WTC11 (cell line): ENCODE data around the gene CYP46A1. TPM values are rescaled to one million over a fixed set of nuclear protein-coding genes. Genes with fewer than 3 reads are reported as not detected.

ENCODE experiments used
- ATAC-seq: fragments of 200-7000 bp; cut with Tn5 transposase; 2 replicates; pipeline ENCODE4 v1.10.0; 2021; ENCODE audit warnings: mild to moderate bottlenecking, moderate library complexity
- CTCF ChIA-PET: fragments of 300-600 bp; sonication (Branson Sonifier 250); formaldehyde crosslinking; loops from one replicate; lab custom pipeline; 2021; ENCODE audit warnings: antibody characterized with exemption; lab: Charles Lee
- POLR2A ChIA-PET: fragments of 350-600 bp; sonication (Branson Sonifier 250); formaldehyde crosslinking; loops from one replicate; lab custom pipeline; 2021; ENCODE audit warnings: antibody characterized with exemption; lab: Charles Lee
- DNase-seq: peaks from one replicate; pipeline ENCODE4 v3.0.0; 2021; ENCODE audit warnings: low spot score
- H3K27ac Mint-ChIP-seq: 2 replicates; pipeline ENCODE4 v1.8.0; 2021; ENCODE audit warnings: mixed read lengths
- H3K27me3 Mint-ChIP-seq: 2 replicates; pipeline ENCODE4 v1.8.0; 2021; ENCODE audit warnings: low read depth, mild to moderate bottlenecking, moderate library complexity, mixed read lengths
- H3K36me3 Mint-ChIP-seq: 2 replicates; pipeline ENCODE4 v1.8.0; 2021; ENCODE audit warnings: mixed read lengths
- H3K4me1 Mint-ChIP-seq: 2 replicates; pipeline ENCODE4 v1.8.0; 2022; ENCODE audit warnings: mixed read lengths
- H3K4me3 Mint-ChIP-seq: 2 replicates; pipeline ENCODE4 v1.8.0; 2021; ENCODE audit warnings: mild to moderate bottlenecking, moderate library complexity, mixed read lengths
- H3K9me3 Mint-ChIP-seq: 2 replicates; pipeline ENCODE4 v1.8.0; 2021; ENCODE audit warnings: mixed read lengths
- ATF6 ChIP-seq: sonication (generic); formaldehyde crosslinking; IDR thresholded peaks from 2 replicates; pipeline ENCODE4 v1.8.1; 2023; ENCODE audit warnings: mild to moderate bottlenecking, missing genetic modification reagents
- CBFB ChIP-seq: sonication (generic); formaldehyde crosslinking; IDR thresholded peaks from 2 replicates; pipeline ENCODE4 v1.8.1; 2022; ENCODE audit warnings: mild to moderate bottlenecking, low read depth, missing genetic modification reagents
- CDX4 ChIP-seq: fragments of 250-450 bp; sonication (Bioruptor Pico); IDR thresholded peaks from 2 replicates; pipeline ENCODE4 v1.9.0; 2021; ENCODE audit warnings: moderate library complexity, mild to moderate bottlenecking, inconsistent platforms, borderline replicate concordance
- ETV6 ChIP-seq: sonication (generic); formaldehyde crosslinking; IDR thresholded peaks from 2 replicates; pipeline ENCODE4 v1.8.1; 2022; ENCODE audit warnings: mild to moderate bottlenecking, missing genetic modification reagents
- GTF2I ChIP-seq: fragments of 250-450 bp; sonication (Bioruptor Pico); conservative IDR thresholded peaks from 2 replicates; pipeline ENCODE4 v1.4.0; 2021; ENCODE audit warnings: mild to moderate bottlenecking
- JAZF1 ChIP-seq: fragments of 250-450 bp; sonication (Bioruptor Pico); IDR thresholded peaks from 2 replicates; pipeline ENCODE4 v1.9.0; 2021; ENCODE audit warnings: moderate library complexity, mild to moderate bottlenecking, inconsistent platforms
- NFATC4 ChIP-seq: fragments of 250-450 bp; sonication (Bioruptor Pico); IDR thresholded peaks from 2 replicates; pipeline ENCODE4 v1.9.0; 2021; ENCODE audit warnings: mild to moderate bottlenecking
- PREB ChIP-seq: sonication (generic); formaldehyde crosslinking; IDR thresholded peaks from 2 replicates; pipeline ENCODE4 v1.8.1; 2022; ENCODE audit warnings: mild to moderate bottlenecking, missing genetic modification reagents, moderate library complexity, borderline replicate concordance
- SP1 ChIP-seq: sonication (generic); formaldehyde crosslinking; conservative IDR thresholded peaks from 2 replicates; pipeline ENCODE4 v1.8.1; 2022; ENCODE audit warnings: missing genetic modification reagents
- STAT6 ChIP-seq: sonication (generic); formaldehyde crosslinking; conservative IDR thresholded peaks from 2 replicates; pipeline ENCODE4 v1.8.1; 2023; ENCODE audit warnings: mild to moderate bottlenecking, low read depth, missing genetic modification reagents, moderate library complexity
- TEAD1 ChIP-seq: sonication (generic); formaldehyde crosslinking; IDR thresholded peaks from 2 replicates; pipeline ENCODE4 v1.8.0; 2022; ENCODE audit warnings: mild to moderate bottlenecking, missing genetic modification reagents
- ZNF232 ChIP-seq: sonication (generic); formaldehyde crosslinking; IDR thresholded peaks from 2 replicates; pipeline ENCODE4 v1.8.0; 2022; ENCODE audit warnings: mild to moderate bottlenecking, missing genetic modification reagents
- ZNF423 ChIP-seq: fragments of 250-450 bp; sonication (Bioruptor Pico); IDR thresholded peaks from 2 replicates; pipeline ENCODE4 v2.1.2; 2022; ENCODE audit warnings: mild to moderate bottlenecking, moderate library complexity
- ZSCAN18 ChIP-seq: fragments of 250-450 bp; sonication (Bioruptor Pico); IDR thresholded peaks from 2 replicates; pipeline ENCODE4 v2.1.2; 2022; ENCODE audit warnings: mild to moderate bottlenecking, moderate library complexity
- total RNA-seq: library from RNA; stranded (reverse); gene quantifications from 3 replicates; pipeline ENCODE4 v1.2.3, GENCODE V29; 2021

Gene CYP46A1
- total RNA-seq, 1 experiment from 2014 or later = 0.77 TPM

GRCh38 chr14:99753225-99754140 lies 69.4 kb downstream of the CYP46A1 start:
- Mint-ChIP-seq H3K9me3 (no peaks in the 10 kb centered on the region), H3K27ac (0 out of 2 replicates have a peak overlapping the region, but pooled peaks have one; percentile 12), H3K4me1 (peaks cover 14% of the 10 kb centered on the region), H3K4me3 (no peak overlapping the region), H3K27me3 (no peaks in the 10 kb centered on the region; the same call in 1 of the 2 replicates), H3K36me3 (no peaks in the 10 kb centered on the region)
- ChIA-PET CTCF (interaction anchor here (1.1 to 2.3 kb wide), 5 partner anchors 11 to 440 kb away, joined by 3 to 12 read pairs (median 5); no protein-coding TSS in a partner anchor), POLR2A (no interaction called here)
- TF ChIP-seq SP1 (no peak), GTF2I (CRISPR knock-in tag) (0 out of 2 replicates have a peak, but pooled peaks have one; percentile 13), ZNF423 (CRISPR knock-in tag) (peak; percentile 33; the same call in 1 of the 2 replicates), TEAD1 (CRISPR knock-in tag) (no peak), CBFB (no peak), STAT6 (CRISPR knock-in tag) (no peak)
- DNase-seq (peak; percentile 38), ATAC-seq (peak; percentile 50)

- no peaks in the 10 kb centered on the region for H3K9me3 Mint-ChIP-seq
- ChIA-PET CTCF (interaction anchor here (0.9 to 1.8 kb wide), 5 partner anchors 9 to 439 kb away, joined by 3 to 6 read pairs (median 3); no protein-coding TSS in a partner anchor), POLR2A (no interaction called here)
- H3K4me3 Mint-ChIP-seq = no peak overlapping the region
- no peak for ATAC-seq
- peaks cover 23% of the 10 kb centered on the region for H3K4me1 Mint-ChIP-seq
- no peak for TF ChIP-seq PREB (CRISPR knock-in tag)
- no peak for TF ChIP-seq ZSCAN18 (CRISPR knock-in tag)
- TF ChIP-seq ATF6 (CRISPR knock-in tag) = no peak
- TF ChIP-seq ETV6 (CRISPR knock-in tag) = no peak
- TF ChIP-seq NFATC4 = no peak
- no peak for TF ChIP-seq ZNF232 (CRISPR knock-in tag)
- TF ChIP-seq CDX4 (CRISPR knock-in tag) = no peak
- TF ChIP-seq JAZF1 (CRISPR knock-in tag) = no peak
- no peaks in the 10 kb centered on the region for H3K36me3 Mint-ChIP-seq
- no peak overlapping the region for H3K27ac Mint-ChIP-seq
- no peaks in the 10 kb centered on the region; the same call in 1 of the 2 replicates for H3K27me3 Mint-ChIP-seq
- no peak for DNase-seq
These were observed 70.3 kb downstream of the CYP46A1 start for GRCh38 chr14:99754141-99755067.
